Skeletal muscle tissue (tissue), 4 donors: Measurements from ENCODE around the gene ESRRA. TPM values are rescaled to one million over a fixed set of nuclear protein-coding genes. Genes with fewer than 3 reads are reported as not detected.

ENCODE experiments used
- H3K27ac ChIP-seq: one replicate; pipeline ENCODE4 v1.7.0; 2013; ENCODE audit warnings: mild to moderate bottlenecking, low read depth, low read length, inconsistent platforms
- H3K27me3 ChIP-seq, 3 donors: one replicate each; pipeline ENCODE4 v1.7.0; 2013; ENCODE audit warnings: low read length in 3 of 3; ENCODE audit not compliant: control insufficient read depth in 3 of 3, insufficient read depth in 3 of 3
- H3K36me3 ChIP-seq, 3 donors: one replicate each; pipeline ENCODE4 v1.7.0; 2013; ENCODE audit warnings: low read length in 3 of 3; ENCODE audit not compliant: control insufficient read depth in 3 of 3, insufficient read depth in 3 of 3
- H3K4me1 ChIP-seq, 3 donors: one replicate each; pipeline ENCODE4 v1.7.0; 2013; ENCODE audit warnings: low read length in 3 of 3, mild to moderate bottlenecking in 3 of 3; ENCODE audit not compliant: control insufficient read depth in 3 of 3, insufficient read depth in 3 of 3
- H3K4me3 ChIP-seq, 3 donors: one replicate each; pipeline ENCODE4 v1.7.0; 2013; ENCODE audit warnings: low read length in 3 of 3
- H3K9ac ChIP-seq, 3 donors: one replicate each; pipeline ENCODE4 v1.7.0; 2013; ENCODE audit warnings: low read length in 3 of 3, mild to moderate bottlenecking in 3 of 3, moderate library complexity in 2 of 3, low read depth in 1 of 3
- H3K9me3 ChIP-seq, 3 donors: one replicate each; pipeline ENCODE4 v1.7.0; 2013; ENCODE audit warnings: low read length in 3 of 3; ENCODE audit not compliant: control insufficient read depth in 3 of 3
- total RNA-seq: library from RNA; depleted of rRNA; stranded (reverse); fragments of >200 nt; gene quantifications from one replicate; pipeline ENCODE4 v1.2.3, GENCODE V29; 2014
- donor health status: Osteomylitis.

ESRRA gene
- total RNA-seq, 1 donor from 2014 or later = 35.0 TPM

DNA sequence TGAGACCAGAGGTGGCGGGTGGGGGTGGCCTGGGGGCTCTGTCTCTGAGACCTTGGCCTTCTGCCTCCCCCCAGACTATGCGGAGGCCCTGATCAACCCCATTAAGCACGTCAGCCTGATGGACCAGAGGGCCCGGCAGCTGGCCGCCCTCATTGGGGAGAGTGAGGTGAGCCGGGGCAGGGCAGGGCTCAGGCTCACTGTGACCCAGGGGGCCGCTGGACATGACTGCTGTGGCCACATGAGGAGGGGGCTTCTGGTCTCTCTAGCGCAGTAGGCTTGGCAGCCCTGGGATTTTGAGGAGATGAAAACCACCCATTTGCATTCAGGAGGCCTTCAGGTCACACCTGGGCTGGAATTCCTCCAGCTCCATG lies 41.4 kb upstream of the ESRRA start:
- Histone ChIP-seq H3K4me1 (peaks cover 13 to 20% (median 14%) of the 10 kb centered on the region in 3 donors), H3K36me3 (peaks cover 33 to 47% (median 40%) of the 10 kb centered on the region in 3 donors), H3K9me3 (no peaks in the 10 kb centered on the region), H3K27ac (no peak overlapping the region), H3K27me3 (no peaks in the 10 kb centered on the region), H3K4me3 (no peak overlapping the region), H3K9ac (no peak overlapping the region)

DNA sequence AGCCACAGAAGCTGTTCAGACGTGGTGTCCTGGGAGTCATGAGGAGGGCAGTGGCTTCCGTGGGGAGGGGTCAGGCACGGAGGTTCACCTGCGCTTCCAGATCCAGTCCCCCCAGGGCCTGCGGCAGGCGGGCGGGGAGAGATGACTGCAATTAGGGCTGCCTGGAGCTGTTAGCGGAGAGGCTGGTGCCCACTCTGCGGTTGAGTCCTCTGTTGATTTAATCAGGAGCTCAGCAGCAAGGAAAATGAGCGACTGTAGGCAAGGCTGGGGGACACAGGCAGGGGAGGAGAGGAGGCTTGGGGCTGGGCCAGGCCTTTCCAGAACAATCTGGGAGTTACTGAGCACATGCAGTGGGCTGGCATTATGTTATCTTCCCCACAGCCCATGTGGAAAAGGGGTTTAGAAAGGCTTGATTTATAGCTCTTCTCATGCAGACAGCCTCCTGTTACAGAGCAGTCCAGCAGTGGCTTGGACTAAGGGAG lies 40.9 kb upstream of the ESRRA start:
- no peak overlapping the region for H3K9ac ChIP-seq
- no peaks in the 10 kb centered on the region for H3K9me3 ChIP-seq
- peaks cover 30 to 45% (median 36%) of the 10 kb centered on the region in 3 donors for H3K36me3 ChIP-seq
- no peak overlapping the region for H3K4me3 ChIP-seq
- H3K27ac ChIP-seq = no peak overlapping the region
- H3K4me1 ChIP-seq = peaks cover 16 to 23% (median 17%) of the 10 kb centered on the region in 3 donors
- no peaks in the 10 kb centered on the region for H3K27me3 ChIP-seq

DNA sequence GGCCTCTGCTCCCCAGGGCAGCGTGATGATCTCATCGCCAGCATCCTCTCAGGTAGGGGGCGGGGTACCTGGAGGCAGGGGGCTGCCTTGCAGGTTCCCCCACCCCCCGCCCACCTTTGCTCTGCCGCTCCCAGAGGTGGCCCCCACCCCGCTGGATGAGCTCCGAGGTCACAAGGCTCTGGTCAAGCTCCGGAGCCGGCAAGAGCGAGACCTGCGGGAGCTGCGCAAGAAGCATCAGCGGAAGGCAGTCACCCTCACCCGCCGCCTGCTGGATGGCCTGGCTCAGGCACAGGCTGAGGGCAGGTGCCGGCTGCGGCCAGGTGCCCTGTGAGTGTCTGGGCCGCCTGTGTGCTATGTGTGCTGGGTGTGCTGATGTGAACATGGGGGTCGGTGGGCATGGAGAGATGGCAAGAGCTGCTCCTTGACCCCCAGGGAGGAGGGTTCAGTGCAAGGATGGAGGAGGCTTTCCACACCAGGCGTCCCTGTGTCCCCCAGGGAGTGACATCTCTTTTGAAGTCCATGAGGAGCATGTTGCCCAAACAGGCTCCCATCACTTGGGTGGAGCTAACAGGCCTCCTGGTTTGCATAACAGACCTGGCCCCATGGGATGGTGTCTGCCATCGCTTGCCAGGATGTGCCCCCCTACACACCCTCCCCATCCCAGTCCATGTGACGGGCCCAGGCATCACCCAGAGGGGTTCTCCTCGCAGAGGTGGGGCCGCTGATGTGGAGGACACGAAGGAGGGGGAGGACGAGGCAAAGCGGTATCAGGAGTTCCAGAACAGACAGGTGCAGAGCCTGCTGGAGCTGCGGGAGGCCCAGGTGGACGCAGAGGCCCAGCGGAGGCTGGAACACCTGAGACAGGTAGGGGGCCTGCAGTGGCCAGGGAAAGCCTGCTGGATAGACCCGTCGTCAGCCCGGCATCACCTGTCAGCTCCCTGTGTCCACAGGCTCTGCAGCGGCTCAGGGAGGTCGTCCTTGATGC lies 39.9 kb upstream of the ESRRA start:
- Histone ChIP-seq H3K9me3 (no peaks in the 10 kb centered on the region), H3K27ac (no peak overlapping the region), H3K4me3 (no peak overlapping the region), H3K9ac (no peak overlapping the region), H3K4me1 (peaks cover 16 to 26% (median 19%) of the 10 kb centered on the region in 3 donors), H3K27me3 (no peaks in the 10 kb centered on the region), H3K36me3 (peaks cover 22 to 36% (median 32%) of the 10 kb centered on the region in 3 donors)

DNA sequence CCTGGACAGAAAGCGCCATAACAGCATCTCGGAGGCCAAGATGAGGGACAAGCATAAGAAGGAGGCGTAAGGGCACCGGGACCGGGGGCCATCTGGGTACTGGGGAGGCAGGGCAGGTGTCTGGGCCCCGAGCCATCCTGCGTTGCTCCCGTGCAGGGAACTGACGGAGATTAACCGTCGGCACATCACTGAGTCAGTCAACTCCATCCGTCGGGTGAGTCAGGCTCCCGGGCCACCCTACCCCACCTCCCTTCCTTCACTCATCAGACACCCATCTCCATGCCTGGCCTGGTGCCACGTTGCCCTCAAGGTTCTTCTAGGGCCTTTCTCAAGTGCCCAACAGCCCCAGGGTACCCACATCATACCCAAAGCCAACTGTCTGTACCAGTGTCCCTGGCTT lies 39.0 kb upstream of the ESRRA start:
- Histone ChIP-seq H3K27ac (no peak overlapping the region), H3K27me3 (no peaks in the 10 kb centered on the region), H3K4me3 (no peak overlapping the region), H3K36me3 (peaks cover 19 to 34% (median 30%) of the 10 kb centered on the region in 3 donors), H3K4me1 (peaks cover 16 to 26% (median 21%) of the 10 kb centered on the region in 3 donors), H3K9me3 (no peaks in the 10 kb centered on the region), H3K9ac (no peak overlapping the region)

DNA sequence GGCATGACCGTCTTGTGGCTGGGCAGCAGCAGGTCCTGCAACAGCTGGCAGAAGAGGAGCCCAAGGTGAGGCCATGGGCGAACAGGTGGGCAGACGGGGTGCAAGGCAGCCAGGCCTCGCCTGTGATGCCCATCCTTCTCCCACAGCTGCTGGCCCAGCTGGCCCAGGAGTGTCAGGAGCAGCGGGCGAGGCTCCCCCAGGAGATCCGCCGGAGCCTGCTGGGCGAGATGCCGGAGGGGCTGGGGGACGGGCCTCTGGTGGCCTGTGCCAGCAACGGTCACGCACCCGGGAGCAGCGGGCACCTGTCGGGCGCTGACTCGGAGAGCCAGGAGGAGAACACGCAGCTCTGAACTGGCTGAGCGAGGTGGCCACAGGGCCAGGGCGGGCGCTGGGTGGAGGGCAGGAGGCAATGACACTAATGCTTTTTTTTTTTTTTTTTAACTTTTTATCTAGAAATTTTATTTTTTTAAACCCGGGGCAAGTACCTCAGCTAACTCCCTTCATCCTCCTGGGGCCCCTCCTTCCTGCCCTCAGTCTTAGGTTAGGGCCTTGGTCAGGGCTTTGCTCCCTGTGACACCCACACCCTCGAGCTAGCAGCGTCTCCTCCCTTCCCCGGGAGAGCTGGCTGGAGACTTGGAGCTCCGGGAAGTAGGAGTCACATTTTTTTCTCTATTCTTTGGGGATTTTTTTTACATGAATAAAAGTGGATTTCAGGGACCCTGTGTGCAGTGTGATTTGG lies 37.9 kb upstream of the ESRRA start:
- Histone ChIP-seq H3K9ac (peak overlapping the region; percentile 33 to 91 (median 38)), H3K27me3 (no peaks in the 10 kb centered on the region), H3K27ac (peak overlapping the region; percentile 96), H3K9me3 (no peaks in the 10 kb centered on the region), H3K4me3 (no peak overlapping the region), H3K4me1 (peaks cover 23 to 32% (median 31%) of the 10 kb centered on the region in 3 donors), H3K36me3 (peaks cover 19 to 28% (median 27%) of the 10 kb centered on the region in 3 donors)

DNA sequence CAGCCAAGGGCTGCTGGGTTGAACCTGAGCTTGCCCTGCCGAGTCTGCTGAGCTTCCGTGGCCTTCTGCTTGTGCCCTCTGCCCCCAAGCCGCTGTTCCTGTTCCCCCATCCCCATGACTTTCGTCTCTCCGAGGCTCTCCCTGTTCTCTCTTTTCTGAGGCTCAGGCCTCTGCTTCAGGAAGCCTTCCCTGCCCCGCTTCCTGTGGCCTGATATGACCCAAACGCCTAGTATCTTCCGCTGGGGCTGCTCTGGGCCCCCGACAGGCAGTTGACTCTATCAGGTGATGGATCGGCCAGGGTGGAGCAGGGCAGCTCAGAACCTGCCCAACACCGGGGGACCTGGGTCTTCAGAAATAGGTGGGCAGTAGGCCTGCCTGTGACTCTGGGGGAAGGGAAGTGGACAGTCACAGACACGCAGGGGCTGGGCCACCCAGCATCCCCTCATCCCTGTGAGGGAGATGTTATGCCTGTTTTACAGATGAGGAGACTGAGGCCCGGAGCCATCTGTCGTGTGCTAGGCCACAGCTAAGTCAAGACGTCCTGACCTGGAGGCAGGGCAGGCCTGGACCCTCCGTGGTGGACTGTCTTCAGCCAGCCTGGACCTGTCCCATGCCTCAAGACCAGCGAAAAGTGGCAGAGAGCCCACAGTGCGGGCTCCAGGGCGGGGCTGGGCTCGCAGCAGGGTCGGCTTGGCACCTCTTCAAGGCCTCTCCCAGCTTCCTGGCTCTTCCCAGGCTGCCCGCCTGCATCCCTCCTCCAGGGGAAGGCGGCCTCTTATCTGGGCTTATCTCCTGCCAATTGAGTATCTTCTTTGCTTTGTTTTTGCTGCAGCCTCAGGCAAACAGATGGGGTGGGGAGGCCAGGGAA lies 37.1 kb upstream of the ESRRA start:
- H3K27ac ChIP-seq = peak overlapping the region; percentile 96
- H3K9ac ChIP-seq = peak overlapping the region; percentile 87 to 91 (median 90)
- peaks cover 24 to 34% (median 32%) of the 10 kb centered on the region in 3 donors for H3K4me1 ChIP-seq
- H3K27me3 ChIP-seq = no peaks in the 10 kb centered on the region
- H3K4me3 ChIP-seq = peak overlapping the region; percentile 78 to 84 (median 80)
- peaks cover 13 to 23% (median 19%) of the 10 kb centered on the region in 3 donors for H3K36me3 ChIP-seq
- H3K9me3 ChIP-seq = no peaks in the 10 kb centered on the region

DNA sequence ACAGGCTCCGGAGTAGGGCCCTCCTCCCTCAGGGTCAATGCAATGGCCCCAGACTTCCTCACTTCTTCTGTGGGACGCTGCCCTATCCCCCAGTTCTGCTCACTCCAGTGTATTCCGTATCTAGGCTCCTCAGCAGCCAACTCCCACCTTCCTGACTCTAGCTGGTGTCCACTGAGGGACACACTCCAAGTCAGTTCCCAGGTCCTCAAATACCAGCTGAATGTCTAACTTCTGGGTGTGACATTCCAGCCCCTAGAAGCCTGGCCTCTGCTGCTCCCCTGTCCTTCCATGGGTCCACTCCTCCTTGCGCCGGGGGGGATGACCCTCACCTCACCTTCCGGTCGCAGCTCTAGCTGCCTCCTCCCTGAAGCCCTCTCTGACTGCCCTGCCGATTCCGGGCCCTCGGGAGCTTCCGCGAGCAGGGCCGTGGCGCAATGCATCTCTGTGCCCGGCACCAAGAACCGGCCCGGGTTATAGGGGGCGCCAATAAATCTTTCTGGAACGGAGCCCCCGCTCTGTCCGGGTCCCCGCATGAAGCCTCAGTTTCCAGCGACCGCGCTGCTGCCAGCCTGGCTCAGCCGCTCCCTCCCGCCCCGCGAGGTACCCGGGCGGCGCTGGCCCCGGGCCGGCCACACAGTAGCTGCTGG lies 36.3 kb upstream of the ESRRA start:
- peak overlapping the region; percentile 87 to 91 (median 90) for H3K9ac ChIP-seq
- peaks cover 24 to 34% (median 32%) of the 10 kb centered on the region in 3 donors for H3K4me1 ChIP-seq
- H3K27ac ChIP-seq = peak overlapping the region; percentile 96
- H3K27me3 ChIP-seq = no peaks in the 10 kb centered on the region
- H3K4me3 ChIP-seq = peak overlapping the region; percentile 78 to 84 (median 80)
- H3K9me3 ChIP-seq = no peaks in the 10 kb centered on the region
- H3K36me3 ChIP-seq = peaks cover 9 to 19% (median 16%) of the 10 kb centered on the region in 3 donors

DNA sequence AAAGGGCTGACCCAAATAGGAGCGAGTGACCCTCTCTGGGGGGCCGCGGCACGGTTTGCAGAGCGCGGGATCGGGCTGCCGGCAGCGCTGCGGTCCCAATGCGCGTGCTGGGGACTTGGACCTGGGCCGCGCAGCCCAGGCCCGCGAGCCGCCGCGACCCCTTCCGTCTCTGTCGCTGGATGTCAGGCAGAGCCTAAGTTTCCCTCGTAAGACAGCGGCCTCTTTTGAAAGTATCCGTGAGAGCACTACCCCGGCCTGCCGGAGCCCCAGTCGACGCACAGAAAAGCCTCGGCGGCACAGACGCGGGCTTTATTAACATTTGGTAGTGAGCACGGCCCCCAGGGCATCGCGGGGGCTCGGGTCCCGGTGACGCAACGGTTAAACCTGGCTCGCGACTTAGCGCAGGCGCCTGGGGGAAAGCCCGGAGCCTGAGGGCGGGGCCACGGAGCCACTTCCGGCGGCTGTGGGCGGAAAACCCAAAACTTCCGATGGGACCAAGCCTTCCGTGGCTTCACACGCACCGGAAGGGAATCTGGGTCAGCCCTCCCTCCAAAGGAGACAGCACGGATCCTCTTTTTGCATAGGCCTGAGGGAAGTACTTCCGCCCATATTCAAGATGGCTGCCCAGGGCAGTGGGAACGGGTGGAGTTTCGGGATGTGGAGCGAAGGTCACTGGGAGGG lies 35.6 kb upstream of the ESRRA start:
- Histone ChIP-seq H3K9ac (peak overlapping the region; percentile 95 to 96 (median 96)), H3K4me3 (peak overlapping the region; percentile 98 to 99 (median 98)), H3K4me1 (peaks cover 24 to 34% (median 32%) of the 10 kb centered on the region in 3 donors), H3K36me3 (peaks cover 9 to 19% (median 13%) of the 10 kb centered on the region in 3 donors), H3K27ac (peak overlapping the region; percentile 96), H3K27me3 (no peaks in the 10 kb centered on the region), H3K9me3 (no peaks in the 10 kb centered on the region)
